22Rv1 (cell line): ENCODE measurements around the gene ANKRD35.

ENCODE experiments used
- CTCF ChIP-seq: fragments of 450-650 bp; IDR thresholded peaks from 2 replicates; pipeline ENCODE4 v1.5.1; 2017; ENCODE audit warnings: mild to moderate bottlenecking
- ZFX ChIP-seq: fragments of 450-650 bp; IDR thresholded peaks from 2 replicates; pipeline ENCODE4 v1.6.1; 2017; ENCODE audit warnings: antibody characterized with exemption, borderline replicate concordance

GRCh38 chr1:145908653-145909052 lies 23.0 kb upstream of the ANKRD35 start:
- TF ChIP-seq CTCF = no peak
- TF ChIP-seq ZFX = no peak
